BJ (cell line): Measurements from ENCODE around the gene LRP3. TPM values are rescaled to one million over a fixed set of nuclear protein-coding genes. Genes with fewer than 3 reads are reported as not detected.

Source experiments
- CTCF ChIA-PET: fragments of 350-600 bp; formaldehyde crosslinking; extraction: SDS; loops from one replicate; lab custom pipeline; 2021; ENCODE audit warnings: antibody characterized with exemption, inconsistent platforms; lab: Yijun Ruan, JAX
- POLR2A ChIA-PET: fragments of 300-600 bp; sonication (Branson Sonifier 250); formaldehyde crosslinking; extraction: SDS; loops from one replicate; lab custom pipeline; 2021; ENCODE audit warnings: antibody characterized with exemption; lab: Charles Lee
- DNase-seq: peaks from one replicate; pipeline ENCODE4 v3.0.0-alpha.2; 2011; ENCODE audit warnings: low read depth
- H3K27me3 ChIP-seq: 2 replicates; pipeline ENCODE4 v1.6.0; 2011; ENCODE audit warnings: low read length; ENCODE audit not compliant: control insufficient read depth, insufficient read depth
- H3K36me3 ChIP-seq: 2 replicates; pipeline ENCODE4 v1.5.1; 2011; ENCODE audit warnings: low read length; ENCODE audit not compliant: control insufficient read depth, insufficient read depth
- H3K4me3 ChIP-seq: 2 replicates; pipeline ENCODE4 v1.5.1; 2011; ENCODE audit warnings: low read depth, mild to moderate bottlenecking, control low read depth, low read length
- polyA plus RNA-seq: library from polyadenylated mRNA; depleted of rRNA; stranded (reverse); fragments of >200 nt; gene quantifications from 2 replicates; pipeline ENCODE4 v1.2.3, GENCODE V29; 2011
- TF ChIP-seq, protein P1 (sequence below): IDR thresholded peaks from 2 replicates; pipeline ENCODE4 v1.5.1; 2011; ENCODE audit warnings: low read depth, mild to moderate bottlenecking, control low read depth, inconsistent platforms, low read length, moderate library complexity; ENCODE audit not compliant: insufficient read depth

Gene LRP3
- polyA plus RNA-seq, 1 experiment, result 16.1 TPM

DNA sequence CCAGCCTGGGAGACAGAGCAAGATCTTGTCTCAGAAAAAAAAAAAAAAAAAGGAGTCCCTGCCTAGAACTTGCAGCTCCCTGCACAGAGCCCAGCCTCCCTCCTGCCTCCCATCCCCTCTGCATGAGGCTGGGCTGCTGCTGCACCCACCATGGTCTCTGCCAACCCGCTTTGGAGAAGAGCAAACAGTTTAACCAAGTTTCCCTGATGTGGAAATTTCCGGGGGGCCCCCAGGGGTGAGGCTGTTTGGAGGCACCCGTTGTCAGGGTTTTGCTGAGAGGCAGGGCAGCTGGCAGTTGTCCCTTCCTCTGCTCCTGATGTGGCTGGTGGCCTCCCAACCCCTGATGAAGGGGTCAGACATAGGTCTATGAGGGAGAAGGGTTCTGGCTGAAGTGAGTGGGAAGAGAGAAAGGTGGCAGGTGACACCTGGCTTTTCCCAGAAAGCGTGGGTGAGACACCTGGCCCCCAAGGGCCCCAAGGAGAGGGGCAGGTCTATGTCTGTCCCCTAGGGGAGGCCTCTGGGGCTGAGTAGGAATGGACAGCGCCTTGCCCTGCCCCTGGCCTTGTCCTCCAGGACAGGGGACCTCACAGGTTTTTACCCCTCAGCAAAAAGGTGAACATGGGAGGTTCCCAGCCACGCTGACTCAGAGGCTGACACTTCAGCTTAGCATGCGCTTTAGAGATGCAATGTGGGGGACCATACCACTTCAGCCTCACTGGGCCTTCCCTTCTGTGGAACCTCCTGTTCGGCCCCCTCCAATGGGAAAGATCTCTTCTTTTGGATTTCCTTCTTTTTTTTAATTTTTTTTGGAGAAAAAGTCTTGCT lies 5.5 kb downstream of the LRP3 start:
- Histone ChIP-seq H3K4me3 (no peak overlapping the region), H3K27me3 (no peaks in the 10 kb centered on the region), H3K36me3 (peaks cover 11% of the 10 kb centered on the region)
- no peak for DNase-seq
- POLR2A ChIA-PET, result no interaction called here
- CTCF ChIA-PET, result interaction anchor here (0.6 to 5.2 kb wide), 4 partner anchors 15 to 903 kb away, joined by 3 to 37 read pairs (median 10); no protein-coding TSS in a partner anchor
- TF ChIP-seq, protein P1, sequence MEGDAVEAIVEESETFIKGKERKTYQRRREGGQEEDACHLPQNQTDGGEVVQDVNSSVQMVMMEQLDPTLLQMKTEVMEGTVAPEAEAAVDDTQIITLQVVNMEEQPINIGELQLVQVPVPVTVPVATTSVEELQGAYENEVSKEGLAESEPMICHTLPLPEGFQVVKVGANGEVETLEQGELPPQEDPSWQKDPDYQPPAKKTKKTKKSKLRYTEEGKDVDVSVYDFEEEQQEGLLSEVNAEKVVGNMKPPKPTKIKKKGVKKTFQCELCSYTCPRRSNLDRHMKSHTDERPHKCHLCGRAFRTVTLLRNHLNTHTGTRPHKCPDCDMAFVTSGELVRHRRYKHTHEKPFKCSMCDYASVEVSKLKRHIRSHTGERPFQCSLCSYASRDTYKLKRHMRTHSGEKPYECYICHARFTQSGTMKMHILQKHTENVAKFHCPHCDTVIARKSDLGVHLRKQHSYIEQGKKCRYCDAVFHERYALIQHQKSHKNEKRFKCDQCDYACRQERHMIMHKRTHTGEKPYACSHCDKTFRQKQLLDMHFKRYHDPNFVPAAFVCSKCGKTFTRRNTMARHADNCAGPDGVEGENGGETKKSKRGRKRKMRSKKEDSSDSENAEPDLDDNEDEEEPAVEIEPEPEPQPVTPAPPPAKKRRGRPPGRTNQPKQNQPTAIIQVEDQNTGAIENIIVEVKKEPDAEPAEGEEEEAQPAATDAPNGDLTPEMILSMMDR, result no peak

DNA sequence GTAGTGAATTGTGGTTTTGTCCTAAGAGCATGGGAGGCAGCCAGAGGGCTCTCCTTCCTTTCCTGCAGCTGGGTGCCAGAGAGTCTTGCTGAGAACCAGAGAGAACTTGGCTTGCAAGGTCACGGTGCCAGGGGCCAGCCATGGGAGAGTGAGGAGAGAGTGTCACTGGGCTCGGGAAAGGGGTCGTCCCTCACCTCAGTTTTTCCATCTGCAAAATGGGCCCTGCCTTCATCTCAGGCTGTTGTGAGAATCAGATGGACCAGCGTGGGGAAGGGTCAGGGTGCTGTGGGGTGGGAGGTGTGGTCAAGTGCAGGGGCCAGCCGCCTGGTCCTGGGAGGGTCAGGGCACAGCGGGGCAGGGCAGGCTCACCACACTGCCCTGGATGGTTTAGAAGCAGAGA lies 7.3 kb downstream of the LRP3 start:
- POLR2A ChIA-PET, result no interaction called here
- Histone ChIP-seq H3K36me3 (peaks cover 11% of the 10 kb centered on the region), H3K27me3 (no peaks in the 10 kb centered on the region), H3K4me3 (no peak overlapping the region)
- no peak for DNase-seq
- TF ChIP-seq, protein P1, result no peak
- CTCF ChIA-PET, result no interaction called here

DNA sequence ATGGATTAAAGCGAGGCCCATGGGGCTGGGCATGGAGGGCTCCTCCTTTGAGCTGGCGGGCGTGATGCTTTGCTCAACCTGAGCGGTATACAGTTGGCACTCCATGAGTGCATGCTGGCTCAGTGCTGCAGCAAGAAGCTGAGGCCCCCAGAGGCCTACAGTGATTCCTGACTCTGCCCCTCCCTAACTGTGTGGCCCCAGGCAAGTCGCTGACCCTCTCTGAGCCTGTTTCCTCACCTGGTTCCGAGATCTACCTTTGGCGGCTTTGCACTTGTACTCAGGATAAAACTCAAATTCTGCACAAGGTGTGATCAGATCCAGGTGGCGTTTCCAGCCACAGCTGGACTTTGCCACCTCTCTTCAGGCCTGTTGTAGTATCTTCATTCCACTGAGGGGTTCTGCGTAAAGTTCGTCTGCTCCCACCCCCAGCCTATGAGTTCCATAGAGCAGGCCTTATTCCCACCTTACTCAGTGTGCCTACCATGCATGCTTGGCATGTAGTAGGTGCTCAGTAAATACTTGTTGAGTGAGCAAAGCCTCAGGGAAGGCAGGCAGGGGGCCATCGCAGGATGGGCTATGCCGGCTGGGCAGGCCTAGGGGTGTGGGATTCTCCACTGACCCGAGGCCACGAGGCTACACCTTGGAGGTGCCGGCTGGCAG lies 7.9 kb downstream of the LRP3 start:
- DNase-seq, result no peak
- H3K27me3 ChIP-seq, result no peaks in the 10 kb centered on the region
- peaks cover 11% of the 10 kb centered on the region for H3K36me3 ChIP-seq
- no peak overlapping the region for H3K4me3 ChIP-seq
- CTCF ChIA-PET, result no interaction called here
- POLR2A ChIA-PET, result no interaction called here
- TF ChIP-seq, protein P1, result no peak

DNA sequence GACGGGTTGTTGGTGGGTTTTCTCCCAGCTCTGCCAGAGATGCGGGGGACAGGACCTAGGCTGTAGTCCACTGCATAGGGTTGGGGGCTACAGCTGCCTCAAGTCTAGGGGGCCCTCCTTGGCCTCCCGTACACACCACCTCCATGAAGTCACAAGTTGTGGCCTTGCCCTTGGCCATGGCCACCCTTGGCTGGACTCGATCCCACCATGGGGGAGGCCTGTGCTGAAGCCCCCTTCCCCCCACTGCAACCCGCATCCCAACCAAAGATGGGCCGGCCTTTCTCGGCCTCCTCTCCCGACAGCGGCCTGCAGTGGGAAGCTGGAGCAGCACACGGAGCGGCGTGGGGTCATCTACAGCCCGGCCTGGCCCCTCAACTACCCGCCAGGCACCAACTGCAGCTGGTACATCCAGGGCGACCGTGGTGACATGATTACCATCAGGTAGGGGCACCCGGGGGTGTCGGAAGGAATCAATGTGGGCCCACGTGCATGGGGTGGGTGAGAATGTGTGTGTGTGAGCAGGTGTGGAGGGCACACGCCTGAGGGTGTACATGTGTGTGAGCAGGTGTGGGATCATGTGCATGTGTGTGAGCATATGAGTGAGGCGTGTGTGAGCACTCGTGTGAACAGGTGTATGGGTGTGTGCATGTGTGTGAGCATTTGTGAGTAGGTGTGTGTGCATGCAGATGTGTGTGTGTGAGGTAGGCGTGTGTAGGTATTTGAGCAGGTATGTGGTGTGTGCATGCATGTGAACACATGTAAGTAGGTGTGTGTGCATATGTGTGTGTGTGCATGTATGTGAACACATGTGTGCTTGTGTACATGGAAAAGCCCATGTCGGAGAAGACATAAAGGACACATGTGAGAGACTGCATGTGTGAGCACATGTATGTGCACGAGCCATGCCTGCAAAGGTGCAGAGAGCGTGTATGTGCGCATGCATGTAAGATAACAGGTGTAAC lies 8.7 kb downstream of the LRP3 start:
- ChIA-PET CTCF (no interaction called here), POLR2A (no interaction called here)
- Histone ChIP-seq H3K36me3 (peaks cover 11% of the 10 kb centered on the region), H3K4me3 (no peak overlapping the region), H3K27me3 (no peaks in the 10 kb centered on the region)
- TF ChIP-seq, protein P1, result no peak
- no peak for DNase-seq
